ENCODE measurements around the gene GRK5.

GRK5 gene

DNA sequence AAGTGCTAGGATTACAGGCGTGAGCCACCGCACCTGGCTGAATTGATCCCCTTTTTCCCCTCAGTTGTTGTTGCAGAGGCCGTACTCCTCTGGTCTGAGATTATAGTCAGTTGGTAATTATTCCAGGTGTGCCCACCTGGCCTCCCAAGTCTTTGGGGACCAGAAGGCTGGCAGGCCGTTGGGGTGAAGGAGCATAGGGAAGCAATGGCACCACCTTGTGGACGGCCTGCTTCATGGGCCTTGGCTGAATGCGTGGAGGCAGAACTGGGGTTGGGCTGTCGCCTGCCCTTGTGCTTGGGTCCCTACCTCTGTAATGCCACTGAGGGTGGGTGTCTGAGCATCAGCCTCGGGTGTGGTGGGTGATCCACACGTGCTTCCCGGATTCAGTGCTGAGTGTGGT lies 209.5 kb downstream of the GRK5 start:
- no peak overlapping the region for H3K4me3 ChIP-seq (ENCODE audit: extremely low read depth, insufficient read depth, low read length, poor library complexity, severe bottlenecking)
- H3K9me3 ChIP-seq (ENCODE audit: control insufficient read depth, low read length), result no peaks in the 10 kb centered on the region
- H3K27ac ChIP-seq (ENCODE audit: low read depth, low read length, severe bottlenecking), result no peak overlapping the region
- no peaks in the 10 kb centered on the region for H3K36me3 ChIP-seq (ENCODE audit: control insufficient read depth, insufficient read depth, low read length)
- 30 to 46% methylated on average over 7 of the region's 10 CpGs for WGBS, 2 experiments (ENCODE audit: insufficient coverage in 2 of 2)
- H3K4me1 ChIP-seq (ENCODE audit: control insufficient read depth, insufficient read depth, low read length, poor library complexity, severe bottlenecking), result peaks cover 19% of the 10 kb centered on the region

GRCh38 chr10:119417852-119418251 lies 210.5 kb downstream of the GRK5 start:
- 91 to 94% methylated on average over 9 of the region's 9 CpGs for WGBS, 2 experiments (ENCODE audit: insufficient coverage in 2 of 2)
- no peak overlapping the region for H3K4me3 ChIP-seq (ENCODE audit: extremely low read depth, insufficient read depth, low read length, poor library complexity, severe bottlenecking)
- peaks cover 22% of the 10 kb centered on the region for H3K4me1 ChIP-seq (ENCODE audit: control insufficient read depth, insufficient read depth, low read length, poor library complexity, severe bottlenecking)
- no peak overlapping the region for H3K27ac ChIP-seq (ENCODE audit: low read depth, low read length, severe bottlenecking)
- H3K36me3 ChIP-seq (ENCODE audit: control insufficient read depth, insufficient read depth, low read length), result no peaks in the 10 kb centered on the region
- H3K9me3 ChIP-seq (ENCODE audit: control insufficient read depth, low read length), result no peaks in the 10 kb centered on the region

- no peak overlapping the region for H3K27ac ChIP-seq (ENCODE audit: low read depth, low read length, severe bottlenecking)
- H3K9me3 ChIP-seq (ENCODE audit: control insufficient read depth, low read length), result no peaks in the 10 kb centered on the region
- no peaks in the 10 kb centered on the region for H3K36me3 ChIP-seq (ENCODE audit: control insufficient read depth, insufficient read depth, low read length)
- peaks cover 19% of the 10 kb centered on the region for H3K4me1 ChIP-seq (ENCODE audit: control insufficient read depth, insufficient read depth, low read length, poor library complexity, severe bottlenecking)
- 86 to 92% methylated on average over 4 of the region's 4 CpGs for WGBS, 2 experiments (ENCODE audit: insufficient coverage in 2 of 2)
- H3K4me3 ChIP-seq (ENCODE audit: extremely low read depth, insufficient read depth, low read length, poor library complexity, severe bottlenecking), result no peak overlapping the region
These were observed 211.0 kb downstream of the GRK5 start for GRCh38 chr10:119418362-119418761.

GRCh38 chr10:119419931-119420330 lies 212.6 kb downstream of the GRK5 start:
- no peaks in the 10 kb centered on the region for H3K9me3 ChIP-seq (ENCODE audit: control insufficient read depth, low read length)
- 100% methylated on average over 1 of the region's 2 CpGs; no CpG with 5 or more reads in 1 of the 2 experiments for WGBS, 2 experiments (ENCODE audit: insufficient coverage in 2 of 2)
- peaks cover 11% of the 10 kb centered on the region for H3K4me1 ChIP-seq (ENCODE audit: control insufficient read depth, insufficient read depth, low read length, poor library complexity, severe bottlenecking)
- H3K36me3 ChIP-seq (ENCODE audit: control insufficient read depth, insufficient read depth, low read length), result no peaks in the 10 kb centered on the region
- no peak overlapping the region for H3K4me3 ChIP-seq (ENCODE audit: extremely low read depth, insufficient read depth, low read length, poor library complexity, severe bottlenecking)
- no peak overlapping the region for H3K27ac ChIP-seq (ENCODE audit: low read depth, low read length, severe bottlenecking)

GRCh38 chr10:119420950-119421875 lies 213.8 kb downstream of the GRK5 start:
- 83 to 86% methylated on average over 12 to 13 of the region's 13 CpGs for WGBS, 2 experiments (ENCODE audit: insufficient coverage in 2 of 2)
- H3K4me3 ChIP-seq (ENCODE audit: extremely low read depth, insufficient read depth, low read length, poor library complexity, severe bottlenecking), result no peak overlapping the region
- no peaks in the 10 kb centered on the region for H3K9me3 ChIP-seq (ENCODE audit: control insufficient read depth, low read length)
- H3K27ac ChIP-seq (ENCODE audit: low read depth, low read length, severe bottlenecking), result no peak overlapping the region
- no peaks in the 10 kb centered on the region for H3K36me3 ChIP-seq (ENCODE audit: control insufficient read depth, insufficient read depth, low read length)
- peaks cover 11% of the 10 kb centered on the region for H3K4me1 ChIP-seq (ENCODE audit: control insufficient read depth, insufficient read depth, low read length, poor library complexity, severe bottlenecking)

DNA sequence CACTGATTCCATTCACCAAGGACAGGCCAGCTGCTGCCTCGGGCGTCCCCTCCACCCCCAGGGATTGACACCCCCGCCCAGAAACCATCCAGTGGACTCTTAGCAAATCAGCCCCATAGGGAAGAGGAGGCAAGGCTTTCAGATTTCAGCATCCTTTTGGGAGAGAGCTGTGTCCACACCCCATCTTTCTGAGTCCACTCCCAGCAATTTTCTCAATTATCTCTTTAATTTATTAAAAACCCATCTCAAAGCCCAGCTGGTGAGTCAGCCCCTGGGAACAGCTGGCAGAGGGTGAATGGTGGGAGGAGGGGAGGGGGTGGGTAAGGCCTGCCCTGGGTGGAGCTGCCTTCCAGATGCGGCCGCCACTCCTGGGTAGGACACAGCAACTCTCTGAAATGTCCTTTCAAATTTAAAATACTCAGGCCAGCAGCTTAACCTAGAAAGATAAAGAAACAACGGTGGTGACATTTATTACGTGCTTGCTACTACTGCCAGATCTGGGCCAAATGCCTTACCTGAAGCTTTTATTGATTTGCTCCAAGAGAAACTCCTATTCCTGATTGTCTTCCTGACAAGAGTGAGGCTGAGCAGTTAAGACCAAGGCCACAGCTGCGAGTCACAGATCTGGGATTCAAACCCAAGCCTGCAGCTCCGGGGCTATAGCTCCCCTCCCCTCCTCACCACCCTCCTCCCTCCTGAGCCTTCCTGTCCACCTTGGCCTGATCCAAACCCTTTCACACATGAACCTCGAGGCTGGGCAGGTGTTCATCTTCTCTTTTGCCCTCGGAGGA lies 214.7 kb downstream of the GRK5 start:
- H3K36me3 ChIP-seq (ENCODE audit: control insufficient read depth, insufficient read depth, low read length), result peaks cover 5% of the 10 kb centered on the region
- peaks cover 11% of the 10 kb centered on the region for H3K4me1 ChIP-seq (ENCODE audit: control insufficient read depth, insufficient read depth, low read length, poor library complexity, severe bottlenecking)
- no peak overlapping the region for H3K27ac ChIP-seq (ENCODE audit: low read depth, low read length, severe bottlenecking)
- H3K9me3 ChIP-seq (ENCODE audit: control insufficient read depth, low read length), result no peaks in the 10 kb centered on the region
- H3K4me3 ChIP-seq (ENCODE audit: extremely low read depth, insufficient read depth, low read length, poor library complexity, severe bottlenecking), result no peak overlapping the region
- WGBS, 2 experiments (ENCODE audit: insufficient coverage in 2 of 2), result 54 to 61% methylated on average over 5 to 9 of the region's 11 CpGs

DNA sequence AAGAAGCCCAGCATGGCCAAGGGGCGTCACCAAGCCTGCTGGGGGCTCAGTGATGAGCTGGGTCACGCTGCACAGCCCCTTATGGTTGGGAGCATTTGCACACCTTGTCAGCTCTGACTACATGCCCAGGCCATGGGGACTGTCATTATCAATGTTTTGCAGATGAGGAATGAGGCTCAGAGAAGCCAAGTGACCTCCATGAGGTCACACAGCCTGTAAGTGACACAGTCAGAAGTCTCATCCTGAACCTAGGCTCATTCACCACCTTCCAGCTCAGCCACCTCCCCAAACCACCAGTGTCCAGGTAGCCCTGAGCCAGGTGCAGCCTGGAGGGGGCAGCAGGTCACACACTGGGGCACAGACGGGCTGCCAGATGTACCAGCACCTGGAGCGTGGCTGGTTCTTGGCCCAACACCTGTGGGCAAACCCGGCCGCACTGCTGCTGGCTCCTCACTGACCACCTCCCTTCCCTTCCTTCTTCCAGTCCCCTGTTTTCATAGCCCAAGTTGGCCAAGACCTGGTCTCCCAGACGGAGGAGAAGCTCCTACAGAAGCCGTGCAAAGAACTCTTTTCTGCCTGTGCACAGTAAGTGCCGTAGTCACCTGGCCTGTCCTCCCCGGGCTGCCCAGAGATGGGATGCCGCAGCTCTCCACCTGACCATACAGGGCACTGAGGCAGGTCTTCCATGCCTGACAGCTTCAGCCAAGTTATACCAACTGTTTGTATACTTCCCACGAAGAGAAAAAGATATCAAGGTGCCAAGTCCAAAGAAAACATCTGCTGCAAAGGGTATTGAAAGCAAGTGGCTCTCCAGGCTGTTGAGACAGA lies 215.5 kb downstream of the GRK5 start:
- Histone ChIP-seq H3K9me3 (ENCODE audit: control insufficient read depth, low read length) (no peaks in the 10 kb centered on the region), H3K36me3 (ENCODE audit: control insufficient read depth, insufficient read depth, low read length) (peaks cover 14% of the 10 kb centered on the region), H3K4me1 (ENCODE audit: control insufficient read depth, insufficient read depth, low read length, poor library complexity, severe bottlenecking) (peaks cover 11% of the 10 kb centered on the region), H3K27ac (ENCODE audit: low read depth, low read length, severe bottlenecking) (no peak overlapping the region), H3K4me3 (ENCODE audit: extremely low read depth, insufficient read depth, low read length, poor library complexity, severe bottlenecking) (no peak overlapping the region)
- 94 to 98% methylated on average over 11 of the region's 12 CpGs for WGBS, 2 experiments (ENCODE audit: insufficient coverage in 2 of 2)

- Histone ChIP-seq H3K36me3 (ENCODE audit: control insufficient read depth, insufficient read depth, low read length) (peaks cover 18% of the 10 kb centered on the region), H3K9me3 (ENCODE audit: control insufficient read depth, low read length) (no peaks in the 10 kb centered on the region), H3K4me1 (ENCODE audit: control insufficient read depth, insufficient read depth, low read length, poor library complexity, severe bottlenecking) (peaks cover 11% of the 10 kb centered on the region), H3K4me3 (ENCODE audit: extremely low read depth, insufficient read depth, low read length, poor library complexity, severe bottlenecking) (no peak overlapping the region), H3K27ac (ENCODE audit: low read depth, low read length, severe bottlenecking) (no peak overlapping the region)
- WGBS, 2 experiments (ENCODE audit: insufficient coverage in 2 of 2), result 93 to 95% methylated on average over 4 to 7 of the region's 7 CpGs
These were observed 216.3 kb downstream of the GRK5 start for GRCh38 chr10:119423510-119424257.

- 85 to 94% methylated on average over 6 of the region's 6 CpGs for WGBS, 2 experiments (ENCODE audit: insufficient coverage in 2 of 2)
- H3K4me1 ChIP-seq (ENCODE audit: control insufficient read depth, insufficient read depth, low read length, poor library complexity, severe bottlenecking), result peaks cover 11% of the 10 kb centered on the region
- no peak overlapping the region for H3K4me3 ChIP-seq (ENCODE audit: extremely low read depth, insufficient read depth, low read length, poor library complexity, severe bottlenecking)
- no peak overlapping the region for H3K27ac ChIP-seq (ENCODE audit: low read depth, low read length, severe bottlenecking)
- no peaks in the 10 kb centered on the region for H3K9me3 ChIP-seq (ENCODE audit: control insufficient read depth, low read length)
- peaks cover 18% of the 10 kb centered on the region for H3K36me3 ChIP-seq (ENCODE audit: control insufficient read depth, insufficient read depth, low read length)
These were observed 217.0 kb downstream of the GRK5 start for GRCh38 chr10:119424258-119424975.

Data from mesodermal cell (in vitro differentiated cells).